Type B pancreatic cell (in vitro differentiated cells): ENCODE measurements around the gene BCAR1. TPM values are rescaled to one million over a fixed set of nuclear protein-coding genes. Genes with fewer than 3 reads are reported as not detected.
A peak's percentile ranks its signal among the peaks of the same experiment; 100 is the strongest.
"Not testable (repeated sequence)": the region's sequence is repeated elsewhere in the genome, so short reads cannot be mapped to it uniquely, and the experiment has no call there.

ENCODE experiments used
- DNase-seq: peaks from one replicate; pipeline ENCODE4 v3.0.0; 2021; ENCODE audit warnings: mixed read lengths; ENCODE audit not compliant: unreplicated experiment; ENCODE audit errors: extremely low spot score
- H3K27ac Mint-ChIP-seq: 2 replicates; pipeline ENCODE4 v1.8.0; 2021; ENCODE audit warnings: mild to moderate bottlenecking, mixed read lengths
- H3K27me3 Mint-ChIP-seq: 2 replicates; pipeline ENCODE4 v1.8.0; 2021; ENCODE audit warnings: mixed read lengths
- H3K36me3 Mint-ChIP-seq: 2 replicates; pipeline ENCODE4 v1.8.0; 2021; ENCODE audit warnings: mixed read lengths
- H3K4me1 Mint-ChIP-seq: one replicate; pipeline ENCODE4 v1.8.0; 2021; ENCODE audit warnings: mixed read lengths; ENCODE audit not compliant: unreplicated experiment
- H3K4me3 Mint-ChIP-seq: 2 replicates; pipeline ENCODE4 v1.8.0; 2021; ENCODE audit warnings: mild to moderate bottlenecking, mixed read lengths
- H3K9me3 Mint-ChIP-seq: 2 replicates; pipeline ENCODE4 v1.8.0; 2021; ENCODE audit warnings: mixed read lengths
- CTCF ChIP-seq: fragments of 200-600 bp; sonication (generic); conservative IDR thresholded peaks from 2 replicates; pipeline ENCODE4 v1.5.0; 2021; ENCODE audit warnings: antibody characterized with exemption, mild to moderate bottlenecking
- total RNA-seq: library from RNA; stranded (reverse); gene quantifications from 2 replicates; pipeline ENCODE4 v1.2.1, GENCODE V29; 2021; ENCODE audit warnings: low replicate concordance

Gene BCAR1
- total RNA-seq, 1 donor from 2014 or later, result 73.0 TPM

- H3K27ac Mint-ChIP-seq, result no peak overlapping the region
- no peak overlapping the region for H3K4me3 Mint-ChIP-seq
- no peaks in the 10 kb centered on the region for H3K36me3 Mint-ChIP-seq
- no peak for TF ChIP-seq CTCF
- H3K9me3 Mint-ChIP-seq, result no peaks in the 10 kb centered on the region
- peaks cover 5% of the 10 kb centered on the region for H3K4me1 Mint-ChIP-seq
- H3K27me3 Mint-ChIP-seq, result no peaks in the 10 kb centered on the region
- DNase-seq, result no peak
These were observed 21.9 kb upstream of the BCAR1 start for GRCh38 chr16:75273054-75273925.

GRCh38 chr16:75272629-75273028, 21.2 kb upstream of the BCAR1 start:
- not testable (repeated sequence) for H3K36me3 Mint-ChIP-seq, H3K4me1 Mint-ChIP-seq, H3K27me3 Mint-ChIP-seq, H3K9me3 Mint-ChIP-seq, H3K4me3 Mint-ChIP-seq, DNase-seq, H3K27ac Mint-ChIP-seq

- no peak for TF ChIP-seq CTCF
- peaks cover 5% of the 10 kb centered on the region for H3K4me1 Mint-ChIP-seq
- H3K36me3 Mint-ChIP-seq, result no peaks in the 10 kb centered on the region
- no peaks in the 10 kb centered on the region for H3K9me3 Mint-ChIP-seq
- DNase-seq, result no peak
- no peak overlapping the region for H3K4me3 Mint-ChIP-seq
- no peaks in the 10 kb centered on the region for H3K27me3 Mint-ChIP-seq
- H3K27ac Mint-ChIP-seq, result no peak overlapping the region
These were observed 20.7 kb upstream of the BCAR1 start for GRCh38 chr16:75272097-75272551.

DNA sequence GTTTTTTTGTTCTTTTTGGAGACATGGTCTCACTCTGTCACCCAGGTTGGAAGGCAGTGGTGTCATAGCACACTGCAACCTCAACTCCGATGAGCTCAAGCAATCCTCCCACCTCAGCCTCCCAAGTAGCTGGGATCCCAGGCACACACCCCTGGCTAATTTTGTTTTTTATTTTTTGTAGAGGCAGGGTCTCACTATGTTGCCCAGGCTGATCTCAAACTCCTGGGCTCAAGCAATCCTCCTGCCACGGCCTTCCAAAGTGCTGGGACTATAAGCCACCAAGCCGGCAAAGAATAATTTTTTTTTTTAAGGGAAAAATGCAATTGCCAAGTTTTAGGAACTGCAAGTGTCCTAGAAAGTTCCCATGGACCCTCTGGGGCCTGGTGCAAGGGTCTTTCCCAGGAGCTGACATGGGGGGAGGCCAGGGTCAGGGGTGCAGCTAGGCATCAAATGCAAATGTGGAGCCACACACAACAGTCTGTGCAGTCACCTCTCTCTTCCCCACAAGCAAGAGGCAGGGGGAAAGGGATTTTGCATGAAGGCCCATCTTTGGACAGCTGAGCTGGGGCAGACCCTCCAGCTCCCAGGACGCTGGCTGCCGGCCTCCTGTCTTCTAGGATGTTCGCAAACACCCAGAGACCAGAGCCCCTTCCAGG, 20.1 kb upstream of the BCAR1 start:
- DNase-seq, result no peak
- H3K9me3 Mint-ChIP-seq, result no peaks in the 10 kb centered on the region
- H3K27ac Mint-ChIP-seq, result no peak overlapping the region
- TF ChIP-seq CTCF, result no peak
- peaks cover 5% of the 10 kb centered on the region for H3K4me1 Mint-ChIP-seq
- no peaks in the 10 kb centered on the region for H3K27me3 Mint-ChIP-seq
- H3K36me3 Mint-ChIP-seq, result no peaks in the 10 kb centered on the region
- no peak overlapping the region for H3K4me3 Mint-ChIP-seq

DNA sequence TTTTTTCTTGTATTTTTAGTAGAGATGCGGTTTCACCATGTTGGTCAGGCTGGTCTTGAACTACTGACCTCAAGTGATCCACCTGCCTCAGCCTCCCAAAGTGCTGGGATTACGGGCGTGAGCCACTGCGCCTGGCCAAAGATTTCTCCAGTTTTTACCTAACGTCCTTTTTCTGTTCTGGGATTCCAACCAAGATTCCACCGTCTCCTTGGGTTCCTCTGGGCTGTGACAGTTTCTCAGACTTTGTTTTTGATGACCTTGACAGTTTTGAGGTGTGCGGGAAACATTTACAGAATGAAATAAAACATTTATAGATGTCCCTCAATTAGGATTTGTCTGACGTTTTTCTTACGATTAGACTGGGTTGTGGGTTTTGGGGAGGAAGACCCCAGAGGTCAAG, 17.9 kb upstream of the BCAR1 start:
- Mint-ChIP-seq H3K4me1 (peaks cover 11% of the 10 kb centered on the region), H3K4me3 (peak overlapping the region; percentile 34)
- not testable (repeated sequence) for H3K27me3 Mint-ChIP-seq, H3K9me3 Mint-ChIP-seq, H3K36me3 Mint-ChIP-seq, DNase-seq, H3K27ac Mint-ChIP-seq

DNA sequence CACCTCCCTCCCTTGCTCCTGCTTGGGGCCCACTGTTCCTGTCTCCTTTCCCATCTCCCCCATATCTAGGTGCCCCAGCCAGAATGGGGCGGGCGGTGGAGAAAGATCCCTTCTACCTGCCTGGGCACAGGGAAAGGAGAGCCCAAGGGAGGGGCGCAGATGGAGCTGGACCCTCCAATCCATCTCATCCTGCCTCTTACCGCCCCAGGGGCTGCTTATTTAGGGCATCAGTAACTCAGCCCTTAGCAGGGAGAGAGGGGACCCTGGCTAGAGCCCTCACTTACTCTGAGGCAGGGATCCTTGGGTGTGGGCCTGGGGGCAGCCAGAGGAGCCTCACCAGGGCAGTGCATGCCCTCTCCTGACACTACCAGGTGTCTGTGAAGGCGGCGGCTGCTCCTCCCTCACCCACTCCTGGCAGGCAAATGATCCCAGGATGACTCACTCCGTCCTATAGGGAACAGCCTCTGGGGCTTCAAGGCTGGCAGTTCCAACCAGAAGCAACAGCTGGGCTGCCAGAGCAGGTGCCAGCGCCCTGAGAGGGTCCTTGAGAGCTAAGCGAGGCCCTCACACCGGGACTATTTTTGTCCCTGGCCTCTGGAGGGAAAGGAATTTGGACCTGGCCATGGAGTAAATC, 16.3 kb upstream of the BCAR1 start:
- H3K4me3 Mint-ChIP-seq, result no peak overlapping the region
- no peak for TF ChIP-seq CTCF
- no peak overlapping the region for H3K27ac Mint-ChIP-seq
- DNase-seq, result no peak
- H3K9me3 Mint-ChIP-seq, result no peaks in the 10 kb centered on the region
- H3K27me3 Mint-ChIP-seq, result no peaks in the 10 kb centered on the region
- peaks cover 25% of the 10 kb centered on the region for H3K4me1 Mint-ChIP-seq
- H3K36me3 Mint-ChIP-seq, result no peaks in the 10 kb centered on the region
